C4-2B (cell line): ENCODE data around the gene CTIF.

ENCODE experiments used
- ZFX ChIP-seq: fragments of 450-650 bp; IDR thresholded peaks from 2 replicates; pipeline ENCODE4 v1.6.1; 2017
- TF ChIP-seq, protein P1 (sequence below): fragments of 450-650 bp; conservative IDR thresholded peaks from 2 replicates; pipeline ENCODE4 v1.5.1; 2017; ENCODE audit warnings: mild to moderate bottlenecking

DNA sequence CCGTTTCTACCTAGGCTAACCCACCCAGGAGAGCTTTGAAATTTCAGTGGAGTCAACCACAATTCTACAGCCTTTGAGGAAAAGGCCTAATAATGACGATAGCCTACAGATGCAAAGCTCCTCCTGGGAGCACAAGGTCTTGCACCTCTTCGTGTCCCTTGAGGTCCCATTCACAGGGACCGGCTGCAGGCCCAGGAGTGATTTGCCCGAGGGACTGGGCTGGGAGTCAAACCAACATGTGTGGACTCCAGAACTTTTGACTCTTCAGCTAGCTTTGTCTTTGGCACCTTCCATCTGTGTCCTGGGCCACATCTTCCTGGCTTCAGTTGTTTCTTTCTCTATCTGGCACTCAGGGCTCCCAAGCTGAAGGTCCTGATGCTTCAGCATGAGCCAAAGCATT lies 335.4 kb downstream of the CTIF start:
- TF ChIP-seq, protein P1, sequence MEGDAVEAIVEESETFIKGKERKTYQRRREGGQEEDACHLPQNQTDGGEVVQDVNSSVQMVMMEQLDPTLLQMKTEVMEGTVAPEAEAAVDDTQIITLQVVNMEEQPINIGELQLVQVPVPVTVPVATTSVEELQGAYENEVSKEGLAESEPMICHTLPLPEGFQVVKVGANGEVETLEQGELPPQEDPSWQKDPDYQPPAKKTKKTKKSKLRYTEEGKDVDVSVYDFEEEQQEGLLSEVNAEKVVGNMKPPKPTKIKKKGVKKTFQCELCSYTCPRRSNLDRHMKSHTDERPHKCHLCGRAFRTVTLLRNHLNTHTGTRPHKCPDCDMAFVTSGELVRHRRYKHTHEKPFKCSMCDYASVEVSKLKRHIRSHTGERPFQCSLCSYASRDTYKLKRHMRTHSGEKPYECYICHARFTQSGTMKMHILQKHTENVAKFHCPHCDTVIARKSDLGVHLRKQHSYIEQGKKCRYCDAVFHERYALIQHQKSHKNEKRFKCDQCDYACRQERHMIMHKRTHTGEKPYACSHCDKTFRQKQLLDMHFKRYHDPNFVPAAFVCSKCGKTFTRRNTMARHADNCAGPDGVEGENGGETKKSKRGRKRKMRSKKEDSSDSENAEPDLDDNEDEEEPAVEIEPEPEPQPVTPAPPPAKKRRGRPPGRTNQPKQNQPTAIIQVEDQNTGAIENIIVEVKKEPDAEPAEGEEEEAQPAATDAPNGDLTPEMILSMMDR = no peak
- no peak for TF ChIP-seq ZFX
